GM21447 (cell line): ENCODE results near the gene CHTF8.

ENCODE experiments used
- ATAC-seq: cut with Tn5 transposase; IDR thresholded peaks from one replicate; pipeline ENCODE4 v1.9.1; 2021; ENCODE audit not compliant: unreplicated experiment

Gene CHTF8

GRCh38 chr16:69088684-69089083, 43.7 kb downstream of the CHTF8 start:
- ATAC-seq = no peak

DNA sequence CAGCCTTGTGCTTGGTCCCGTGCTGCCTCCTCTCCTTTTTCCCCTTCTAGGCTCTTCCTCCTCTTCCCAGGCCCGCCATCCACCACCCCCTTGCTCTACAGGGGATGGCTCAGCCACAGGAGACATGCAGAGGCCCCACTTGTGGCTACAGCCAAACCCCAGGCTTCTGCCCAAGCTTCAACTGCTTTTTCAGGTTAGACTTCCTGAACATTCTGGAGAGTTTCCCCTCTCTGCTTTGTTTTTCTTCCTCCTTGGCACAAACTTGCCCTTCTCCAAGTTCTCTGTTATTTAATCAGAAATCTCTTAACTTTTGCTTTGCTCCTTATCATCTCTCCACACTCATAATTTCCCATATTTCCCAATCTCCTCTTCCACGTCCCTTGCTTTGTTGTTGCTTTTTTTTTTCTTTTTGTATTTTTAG, 45.2 kb downstream of the CHTF8 start:
- no peak for ATAC-seq

GRCh38 chr16:69085032-69085695, 47.2 kb downstream of the CHTF8 start:
- ATAC-seq = no peak

DNA sequence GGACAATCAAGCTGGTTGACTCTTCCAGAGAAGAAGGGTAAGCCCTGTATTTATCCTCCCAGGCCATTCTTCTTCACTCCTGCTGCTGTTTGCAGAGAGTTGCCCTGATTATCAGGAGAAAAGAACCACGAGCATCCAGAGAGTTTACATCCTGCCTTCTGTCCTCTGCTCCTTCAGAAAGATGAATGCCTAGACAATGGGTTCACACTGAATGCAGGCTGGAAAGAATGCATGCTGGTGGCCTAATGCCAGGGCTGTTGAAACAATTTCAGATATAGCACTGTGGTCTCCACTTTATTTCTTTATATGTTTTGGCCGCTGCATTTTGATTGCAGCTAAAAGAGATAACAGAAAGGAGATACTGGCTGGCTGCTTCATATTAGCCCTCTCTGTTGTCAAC, 48.1 kb downstream of the CHTF8 start:
- ATAC-seq = no peak

GRCh38 chr16:69083306-69083941, 49.0 kb downstream of the CHTF8 start:
- ATAC-seq = no peak

GRCh38 chr16:69079697-69080096, 52.7 kb downstream of the CHTF8 start:
- ATAC-seq = no peak

GRCh38 chr16:69078073-69078472, 54.3 kb downstream of the CHTF8 start:
- no peak for ATAC-seq

GRCh38 chr16:69077251-69077650, 55.1 kb downstream of the CHTF8 start:
- ATAC-seq = no peak

DNA sequence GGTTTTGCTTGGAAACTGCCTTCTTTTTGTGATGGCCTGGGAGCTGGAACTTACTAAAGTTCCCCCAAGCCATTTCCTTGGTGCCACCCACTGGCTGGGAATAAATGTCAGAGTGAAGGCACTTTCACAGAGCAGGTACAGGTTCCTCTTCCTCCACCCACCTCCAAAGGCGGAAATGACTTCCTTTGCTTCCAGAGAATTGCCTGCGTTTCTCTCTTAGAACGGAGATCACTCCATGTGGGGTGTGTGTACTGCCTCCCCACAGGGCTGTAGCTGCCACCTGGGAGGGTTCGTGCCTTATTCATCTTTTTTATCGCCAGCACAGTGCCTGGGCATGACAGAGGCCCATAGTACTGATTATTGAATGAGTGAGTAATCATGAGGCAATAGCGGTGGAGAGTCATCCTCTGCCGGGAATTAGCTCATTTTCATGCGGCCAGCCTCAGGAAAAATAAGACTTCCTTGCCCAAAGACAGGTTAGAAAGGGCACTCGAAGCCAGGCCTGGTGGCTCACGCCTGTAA, 59.1 kb downstream of the CHTF8 start:
- ATAC-seq = no peak

GRCh38 chr16:69072640-69072974, 59.8 kb downstream of the CHTF8 start:
- ATAC-seq = no peak

GRCh38 chr16:69071036-69071435, 61.4 kb downstream of the CHTF8 start:
- no peak for ATAC-seq

DNA sequence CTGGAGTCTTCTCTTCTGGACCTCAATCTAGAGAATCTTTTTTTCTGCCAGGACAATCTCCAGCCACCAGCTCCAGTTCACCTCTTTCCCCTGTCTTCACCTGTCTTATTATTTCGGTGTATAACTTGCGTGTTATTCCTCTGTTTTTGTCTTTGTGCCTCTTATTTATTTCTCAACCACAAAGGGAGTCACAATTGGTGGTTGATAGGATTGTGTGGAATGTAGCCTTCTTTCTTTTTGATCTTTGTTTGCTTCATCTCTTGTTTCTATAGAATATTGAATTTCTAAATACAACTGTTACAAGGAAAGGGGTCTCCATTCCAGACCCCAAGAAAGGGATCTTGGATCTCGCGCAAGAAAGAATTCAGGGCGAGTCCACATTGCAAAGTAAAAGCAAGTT, 62.9 kb downstream of the CHTF8 start:
- ATAC-seq = no peak
